Gastroesophageal sphincter (tissue), 3 donors: ENCODE data around the gene KAT2A.

Experiments used
- EP300 ChIP-seq: sonication (generic); formaldehyde crosslinking; IDR thresholded peaks from one replicate; pipeline ENCODE4 v1.6.1; 2017; ENCODE audit warnings: antibody characterized with exemption, mild to moderate bottlenecking
- POLR2A ChIP-seq, 2 donors: fragments of 450-650 bp; IDR thresholded peaks; one replicate each; pipeline ENCODE4 v1.6.1; 2017; ENCODE audit warnings: antibody characterized with exemption in 2 of 2, mild to moderate bottlenecking in 2 of 2, moderate library complexity in 1 of 2
- TF ChIP-seq, protein P1 (sequence below), 4 experiments: fragments of 200-600 bp in 2 of 4; fragments of 450-650 bp in 2 of 4; sonication (generic) in 1 of 4; IDR thresholded peaks; one replicate each; pipeline ENCODE4 v1.5.1; 2017 to 2019; ENCODE audit warnings: antibody characterized with exemption in 4 of 4, mild to moderate bottlenecking in 2 of 4, moderate library complexity in 2 of 4

DNA sequence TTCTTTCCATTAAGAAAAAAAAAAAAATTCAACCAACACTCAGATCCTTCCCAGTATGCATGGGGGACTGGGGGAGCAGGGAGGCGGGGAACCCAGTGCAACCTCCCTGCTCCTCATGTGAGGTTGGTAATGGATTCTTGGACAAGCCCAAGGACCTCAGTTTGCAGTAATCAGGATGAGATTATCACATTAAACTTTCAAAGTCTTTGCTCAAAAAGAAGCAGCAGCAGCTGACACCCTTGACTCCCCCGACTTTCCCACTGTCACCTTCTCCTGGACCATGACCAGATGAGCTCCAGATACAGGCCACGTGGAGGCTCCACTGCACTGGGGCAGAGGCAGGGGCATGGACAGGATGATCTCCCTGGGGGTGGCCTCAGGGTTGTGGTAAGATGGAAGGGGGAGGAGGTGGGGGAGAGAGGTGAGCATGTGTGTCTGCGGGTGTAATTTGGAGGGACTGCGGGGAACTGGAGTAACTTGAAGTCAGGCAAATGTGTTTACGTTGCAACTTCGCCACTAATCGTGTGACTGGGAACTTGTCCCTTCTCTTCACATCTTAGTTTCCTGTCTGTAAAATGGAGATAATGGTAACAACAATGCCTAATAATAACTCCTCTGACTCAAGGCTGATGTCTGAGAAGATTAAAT lies 42.6 kb downstream of the KAT2A start:
- TF ChIP-seq, protein P1, sequence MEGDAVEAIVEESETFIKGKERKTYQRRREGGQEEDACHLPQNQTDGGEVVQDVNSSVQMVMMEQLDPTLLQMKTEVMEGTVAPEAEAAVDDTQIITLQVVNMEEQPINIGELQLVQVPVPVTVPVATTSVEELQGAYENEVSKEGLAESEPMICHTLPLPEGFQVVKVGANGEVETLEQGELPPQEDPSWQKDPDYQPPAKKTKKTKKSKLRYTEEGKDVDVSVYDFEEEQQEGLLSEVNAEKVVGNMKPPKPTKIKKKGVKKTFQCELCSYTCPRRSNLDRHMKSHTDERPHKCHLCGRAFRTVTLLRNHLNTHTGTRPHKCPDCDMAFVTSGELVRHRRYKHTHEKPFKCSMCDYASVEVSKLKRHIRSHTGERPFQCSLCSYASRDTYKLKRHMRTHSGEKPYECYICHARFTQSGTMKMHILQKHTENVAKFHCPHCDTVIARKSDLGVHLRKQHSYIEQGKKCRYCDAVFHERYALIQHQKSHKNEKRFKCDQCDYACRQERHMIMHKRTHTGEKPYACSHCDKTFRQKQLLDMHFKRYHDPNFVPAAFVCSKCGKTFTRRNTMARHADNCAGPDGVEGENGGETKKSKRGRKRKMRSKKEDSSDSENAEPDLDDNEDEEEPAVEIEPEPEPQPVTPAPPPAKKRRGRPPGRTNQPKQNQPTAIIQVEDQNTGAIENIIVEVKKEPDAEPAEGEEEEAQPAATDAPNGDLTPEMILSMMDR (IDR thresholded peaks at IDR 0.05) = no peak
- TF ChIP-seq POLR2A (IDR thresholded peaks at IDR 0.05) (no peak), EP300 (no peak)
